Spleen (tissue), 7 donors: ENCODE data around the gene PPM1N.
A peak's percentile ranks its signal among the peaks of the same experiment; 100 is the strongest.

Source experiments
- CTCF ChIP-seq, 11 experiments: fragments of 200-600 bp in 7 of 11; fragments of 450-650 bp in 4 of 11; sonication (generic) in 4 of 11; IDR thresholded peaks in 8 of 11; conservative IDR thresholded peaks in 3 of 11; 1 replicate in 7 of 11; 2 replicates in 4 of 11; pipeline versions ENCODE4 v1.4.0 to v1.8.0; 2016 to 2021; ENCODE audit warnings: antibody characterized with exemption in 11 of 11, inconsistent platforms in 4 of 11, mild to moderate bottlenecking in 1 of 11
- POLR2A ChIP-seq, 3 donors: fragments of 450-650 bp; IDR thresholded peaks; one replicate each; pipeline ENCODE4 v1.5.1; 2017; ENCODE audit warnings: antibody characterized with exemption in 3 of 3, mild to moderate bottlenecking in 1 of 3
- POLR2AphosphoS5 ChIP-seq, 3 donors: sonication (generic); formaldehyde crosslinking; IDR thresholded peaks; one replicate each; pipeline ENCODE4 v1.5.1; 2017; ENCODE audit warnings: antibody characterized with exemption in 3 of 3
- donor health status: DM: no; HTN: no; CAD: no; lungs with moderate emphysema.
- donor health status: DM: no; HTN: no; CAD: no.
- donor health status: DM: no; HTN: no; CAD: no.

GRCh38 chr19:45527731-45528130 is 29.5 kb downstream of the PPM1N start:
- TF ChIP-seq CTCF (IDR thresholded peaks at IDR 0.05 in 8 of 11, conservative IDR thresholded peaks at IDR 0.05 in 3 of 11) (no peak), POLR2A (IDR thresholded peaks at IDR 0.05) (no peak), POLR2AphosphoS5 (IDR thresholded peaks at IDR 0.05) (peak in 2 of 3 donors; percentile 45 to 69)
